Hematopoietic multipotent progenitor cell treated with erythropoietin and hydrocortisone succinate and interleukin-3 and kit ligand, for 8 days (in vitro differentiated cells): Measurements from ENCODE around the gene C10orf143.
"Not testable (repeated sequence)": the region's sequence is repeated elsewhere in the genome, so short reads cannot be mapped to it uniquely, and the experiment has no call there.

ENCODE experiments used
- DNase-seq: peaks from one replicate; pipeline ENCODE4 v3.0.0-alpha.2; 2015

C10orf143 gene

DNA sequence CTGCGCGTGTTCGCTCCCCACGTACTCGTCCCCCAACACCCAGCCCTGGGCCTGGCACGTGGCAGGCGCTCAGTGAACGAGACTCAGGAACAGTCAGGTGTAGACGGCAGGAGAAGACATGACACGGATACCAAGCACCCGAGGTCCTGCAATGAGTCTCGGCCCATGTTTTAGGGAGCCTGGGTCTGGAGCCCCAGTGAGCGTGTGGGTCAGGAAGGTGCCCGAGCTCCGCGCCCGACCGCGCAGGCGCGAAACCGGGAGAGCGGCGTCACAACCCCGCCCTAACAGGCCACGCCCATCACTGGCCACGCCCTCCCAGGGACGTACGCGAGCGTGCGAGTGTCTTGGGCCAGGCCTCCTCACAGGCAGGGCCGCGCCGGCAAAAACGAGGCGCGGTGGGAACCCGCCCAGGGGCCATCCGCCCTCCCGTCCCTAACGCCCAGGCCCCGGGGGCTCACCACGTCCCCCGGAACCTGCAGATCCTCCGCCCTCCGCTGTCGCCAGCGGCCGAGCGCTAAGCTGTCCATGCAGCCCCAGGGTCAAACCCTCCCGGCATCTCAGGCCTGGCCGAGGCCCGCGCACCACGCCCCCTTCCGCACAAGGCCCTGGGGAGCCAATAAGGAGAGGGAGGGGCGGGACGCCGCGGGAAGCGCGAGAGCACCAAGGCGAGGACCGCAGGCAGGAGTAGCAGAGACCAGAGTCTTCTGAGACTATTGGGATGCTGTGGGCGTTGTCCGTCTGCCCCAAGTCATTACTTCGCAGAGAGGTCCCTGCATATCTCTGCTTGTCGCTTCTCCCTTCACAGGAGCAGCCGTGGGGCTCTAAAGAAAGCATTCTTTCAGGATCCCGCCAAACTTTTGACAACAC lies at the start of gene C10orf143:
Gene C10orf143 (minus strand): TSS at position 585 of the 867 bp plus-strand sequence. CDS start 58 bp downstream, at position 527.
- DNase-seq: peak; percentile 96

DNA sequence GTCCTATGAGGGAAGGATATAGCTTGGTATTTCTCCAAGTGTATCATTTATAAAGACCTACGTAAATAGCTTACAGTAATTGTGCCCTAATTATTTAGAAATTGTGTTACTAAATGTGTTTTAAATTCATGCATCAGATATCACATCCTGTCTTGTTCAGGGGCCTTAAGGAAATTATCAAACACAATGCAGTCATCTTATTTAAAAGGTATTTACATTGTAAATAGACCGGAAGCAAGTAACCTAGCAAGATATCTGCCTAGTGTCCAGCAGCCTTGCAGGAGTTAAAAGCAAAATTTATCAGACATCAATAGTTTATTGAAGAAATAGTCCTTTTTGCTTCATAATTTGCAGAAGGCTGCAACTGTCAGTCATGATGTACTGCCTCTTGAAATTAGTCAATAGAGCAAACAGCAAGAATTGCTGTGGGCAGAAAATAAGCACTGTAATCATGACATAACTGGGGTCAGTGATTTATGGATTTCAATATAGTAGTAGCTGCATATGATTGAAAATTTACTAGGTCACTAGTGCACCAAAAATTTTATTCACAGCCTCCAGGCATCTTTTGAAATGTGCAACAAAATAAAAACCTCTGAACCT lies 48.7 kb upstream of the C10orf143 start:
- DNase-seq: no peak

DNA sequence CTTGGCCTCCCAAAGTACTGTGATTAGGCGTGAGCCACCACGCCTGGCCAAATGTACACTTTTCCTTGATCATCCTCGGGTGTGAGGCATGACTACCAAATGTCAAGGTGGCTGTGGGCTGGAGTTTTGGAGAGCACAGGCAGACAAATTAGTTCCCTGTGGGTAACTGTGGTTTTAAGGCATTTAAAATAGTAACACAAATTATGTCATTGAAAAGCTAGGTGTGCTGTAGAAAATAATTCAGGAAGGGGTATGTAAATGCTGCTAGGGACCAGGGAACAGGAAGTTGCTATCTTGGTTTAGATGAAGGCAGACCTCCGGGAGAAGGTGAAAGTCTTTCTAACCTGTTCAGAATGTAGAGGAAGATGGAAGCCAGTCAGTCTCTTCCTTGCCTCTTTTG lies 35.4 kb upstream of the C10orf143 start:
- no peak for DNase-seq

DNA sequence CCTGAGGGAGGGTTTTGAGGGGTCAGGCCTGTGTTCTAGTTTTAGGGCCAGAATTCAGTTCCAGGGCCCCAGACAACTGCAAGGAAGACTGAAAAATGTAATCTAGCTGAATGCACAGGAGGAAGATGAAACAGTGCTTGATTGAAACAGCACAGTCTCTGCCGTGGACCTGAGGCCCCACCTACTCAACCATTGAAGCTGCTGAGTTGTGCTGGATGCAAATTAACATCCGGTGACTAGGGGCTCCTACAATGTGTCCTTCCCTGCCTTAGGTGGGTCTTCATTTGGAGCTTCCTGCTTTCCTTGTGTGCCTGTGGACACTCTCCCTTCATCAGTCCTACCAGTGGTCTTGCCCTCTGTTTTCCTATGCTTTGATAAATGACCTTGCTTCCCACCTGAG lies 31.2 kb upstream of the C10orf143 start:
- DNase-seq: no peak

DNA sequence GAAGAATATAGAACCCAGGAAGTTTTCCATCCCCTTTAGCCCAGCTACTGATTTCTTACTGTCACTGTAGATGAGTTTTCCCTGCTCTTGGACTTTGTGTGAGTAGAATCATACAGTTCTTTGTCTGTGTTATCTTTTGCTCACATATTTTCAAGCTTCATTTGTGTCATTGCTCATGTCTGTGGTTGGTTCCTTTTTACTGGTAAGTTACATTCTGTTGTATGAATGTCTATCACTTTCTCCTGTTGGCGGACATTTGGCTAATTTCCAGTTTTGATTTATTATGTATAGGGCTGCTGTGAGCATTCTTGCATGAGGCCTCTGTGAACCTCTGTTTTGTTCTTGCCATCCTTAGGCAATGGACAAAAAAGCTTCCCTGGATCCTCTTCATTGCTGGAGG lies 30.8 kb upstream of the C10orf143 start:
- peak; percentile 87 for DNase-seq

DNA sequence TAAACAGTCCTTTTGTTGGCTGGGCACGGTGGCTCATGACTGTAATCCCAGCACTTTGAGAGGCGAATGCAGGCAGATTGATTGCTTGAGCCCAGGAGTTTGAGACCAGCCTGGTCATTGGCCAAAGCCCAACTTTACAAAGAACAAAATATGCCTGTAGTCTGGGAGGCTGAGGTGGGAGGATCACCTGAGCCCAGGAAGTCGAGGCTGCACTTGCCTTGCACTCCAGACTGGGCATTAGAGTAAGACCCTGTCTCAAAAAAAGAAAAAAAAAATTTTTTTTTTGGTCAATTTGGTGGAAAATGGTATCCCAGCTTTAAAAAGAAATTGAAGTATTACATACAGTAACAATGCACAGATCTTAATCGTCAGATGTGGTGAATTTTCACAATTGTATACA lies 30.4 kb upstream of the C10orf143 start:
- no peak for DNase-seq

DNA sequence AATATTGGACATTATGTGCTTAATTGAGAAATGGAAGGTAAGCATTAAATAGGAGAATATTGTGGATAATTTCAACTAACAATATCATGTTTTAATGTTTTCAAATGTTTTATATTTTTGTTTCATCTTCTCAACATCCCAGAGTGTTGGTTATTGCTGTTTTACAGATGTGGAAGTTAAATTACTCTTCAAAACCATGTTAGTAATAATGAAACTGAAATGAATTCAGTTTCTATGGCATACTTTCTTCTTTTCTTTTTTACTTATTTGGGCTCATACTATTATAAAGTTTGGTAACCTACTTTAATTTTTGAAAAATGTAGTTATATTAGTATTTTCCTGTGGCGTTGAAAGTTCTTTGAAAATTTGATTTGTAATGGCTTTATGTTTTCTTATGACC lies 29.8 kb upstream of the C10orf143 start:
- DNase-seq: no peak

DNA sequence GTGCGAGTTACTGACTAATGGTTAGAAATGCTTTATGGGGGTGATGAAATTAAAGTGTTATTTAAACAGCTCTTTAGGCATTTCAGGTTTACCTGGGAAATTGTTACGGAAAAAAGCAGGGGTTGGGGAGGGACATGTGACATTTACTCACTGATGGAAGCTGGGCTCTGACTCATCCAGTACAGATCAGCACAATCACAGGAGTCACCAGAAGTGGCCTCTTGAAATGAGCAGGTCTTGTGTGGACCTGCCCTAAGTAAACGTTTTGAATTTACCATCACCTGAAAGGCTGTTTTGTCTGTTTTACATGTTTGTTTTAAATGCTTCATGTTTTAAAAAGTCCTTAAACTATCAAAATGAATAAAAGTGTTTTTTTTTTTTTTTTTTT lies 27.8 kb upstream of the C10orf143 start:
- DNase-seq: peak; percentile 44

DNA sequence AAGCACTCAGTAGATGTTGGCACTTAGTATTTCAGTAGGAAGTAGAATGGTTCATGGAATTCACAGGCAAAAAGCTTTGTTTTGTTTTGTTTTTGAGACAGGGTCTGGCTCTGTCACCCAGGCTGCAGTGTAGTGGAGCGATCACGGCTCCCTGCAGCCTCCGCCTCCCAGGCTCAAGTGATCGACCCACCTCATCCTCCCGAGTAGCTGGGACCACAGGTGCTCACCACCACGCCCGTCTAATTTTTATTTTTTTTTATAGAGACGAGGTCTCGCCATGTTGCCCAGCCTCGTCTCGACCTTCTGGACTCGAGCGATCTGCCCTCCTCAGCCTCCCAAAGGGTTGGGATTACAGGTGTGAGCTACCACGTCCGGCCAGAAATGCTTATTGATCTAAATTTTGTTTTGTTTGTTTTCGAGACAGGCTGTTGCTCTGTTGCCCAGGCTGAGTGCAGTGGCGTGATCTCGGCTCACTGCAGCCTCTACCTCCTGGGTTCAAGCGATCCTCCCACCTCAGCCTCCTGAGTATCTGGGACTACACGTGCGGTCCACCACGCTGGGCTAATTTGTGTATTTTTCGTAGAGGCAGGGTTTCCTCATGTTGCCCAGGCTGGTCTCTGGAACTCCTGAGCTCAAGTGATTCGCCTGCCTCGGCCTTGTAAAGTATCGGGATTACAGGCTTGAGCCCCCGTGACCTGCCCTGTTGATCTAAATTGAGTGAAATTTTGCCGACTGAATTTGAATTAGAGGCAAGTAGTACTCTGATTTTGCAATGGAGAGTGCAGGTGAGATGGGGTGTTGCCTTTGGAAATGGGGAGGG lies 27.2 kb upstream of the C10orf143 start:
- no peak for DNase-seq

DNA sequence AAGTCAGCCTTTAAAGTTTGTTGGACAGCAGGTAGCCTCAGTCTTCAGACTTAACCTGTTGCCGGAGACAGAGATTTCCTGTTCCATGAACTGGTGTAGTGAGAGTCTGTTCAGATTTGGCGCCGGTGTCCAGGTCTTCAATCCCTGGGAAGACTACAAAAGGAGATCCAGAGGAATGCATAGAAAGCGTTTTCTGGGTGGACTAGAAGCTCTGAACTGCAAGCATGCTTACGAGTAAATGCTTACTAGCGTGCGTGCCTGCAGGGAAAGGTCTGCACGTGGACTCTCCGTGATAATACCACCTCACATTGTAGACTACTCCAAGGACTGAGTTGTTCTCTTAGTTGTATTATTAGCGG lies 26.4 kb upstream of the C10orf143 start:
- DNase-seq: peak; percentile 35

DNA sequence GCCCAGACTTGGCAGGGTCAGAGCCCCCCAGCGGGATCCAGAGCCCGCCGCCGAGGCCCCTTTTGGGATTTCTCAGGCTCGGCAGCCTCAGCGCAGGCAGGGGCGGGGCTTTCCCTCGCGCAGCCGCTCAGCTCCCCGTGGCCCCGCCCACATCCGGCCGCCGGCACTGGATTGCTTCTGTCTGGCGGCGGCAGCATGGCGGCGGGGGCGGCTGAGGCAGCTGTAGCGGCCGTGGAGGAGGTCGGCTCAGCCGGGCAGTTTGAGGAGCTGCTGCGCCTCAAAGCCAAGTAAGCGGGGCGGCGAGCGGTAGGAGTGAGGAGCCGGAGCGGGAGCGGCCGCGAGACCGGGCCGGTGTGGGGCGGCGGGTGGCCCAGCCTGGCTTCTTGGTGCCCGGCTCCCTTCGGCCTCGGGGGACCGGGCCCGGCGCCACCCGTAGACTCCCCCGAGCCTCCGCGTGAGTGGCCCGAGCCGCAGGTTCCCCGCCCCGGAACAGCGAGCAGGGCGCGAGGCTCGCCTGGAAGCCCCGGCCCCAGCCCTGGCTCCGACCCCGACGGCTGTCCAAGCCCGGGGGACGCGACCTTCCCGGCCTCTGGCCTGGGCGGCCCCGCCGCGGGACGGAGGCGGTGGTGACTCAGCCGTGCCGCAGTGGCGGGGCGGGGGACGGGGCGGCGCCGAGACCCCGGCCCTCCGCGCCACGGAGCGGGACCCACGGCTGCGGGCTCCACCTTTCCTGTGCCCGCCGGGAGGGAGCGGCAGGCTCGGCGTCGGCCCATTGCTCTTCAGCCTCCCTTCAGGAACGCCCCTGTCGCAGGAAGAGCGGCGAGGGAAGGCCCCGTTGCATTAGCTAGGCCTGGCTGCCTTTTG lies 25.8 kb upstream of the C10orf143 start, which contains the start of gene GLRX3:
Gene GLRX3 (plus strand): TSS at position 166 of the 864 bp plus-strand sequence. CDS start 30 bp downstream, at position 196.
- peak; percentile 81 for DNase-seq

DNA sequence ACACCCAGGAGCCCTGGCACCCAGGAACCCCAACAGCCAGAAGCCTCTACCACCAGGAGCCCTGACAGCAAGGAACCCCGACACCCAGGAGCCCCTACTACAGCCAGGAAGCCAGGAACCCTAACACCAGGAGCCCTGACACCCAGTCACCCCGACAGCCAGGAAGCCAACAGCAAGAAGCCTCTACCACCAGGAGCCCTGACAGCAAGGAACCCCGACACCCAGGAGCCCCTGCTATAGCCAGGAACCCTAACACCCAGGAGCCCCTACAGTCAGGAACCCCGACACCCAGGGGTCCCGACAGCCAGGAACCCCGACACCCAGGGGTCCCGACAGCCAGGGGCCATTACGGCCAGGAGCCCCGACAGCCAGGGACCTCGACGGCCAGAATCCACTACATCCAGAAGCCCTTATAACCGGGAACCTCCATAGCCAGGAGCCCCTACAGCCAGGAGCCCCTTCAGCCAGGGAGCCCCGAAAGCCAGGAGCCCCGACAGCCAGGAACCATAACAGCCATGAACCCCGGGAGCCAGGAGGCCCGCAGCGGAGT lies 25.1 kb upstream of the C10orf143 start:
- no peak for DNase-seq

DNA sequence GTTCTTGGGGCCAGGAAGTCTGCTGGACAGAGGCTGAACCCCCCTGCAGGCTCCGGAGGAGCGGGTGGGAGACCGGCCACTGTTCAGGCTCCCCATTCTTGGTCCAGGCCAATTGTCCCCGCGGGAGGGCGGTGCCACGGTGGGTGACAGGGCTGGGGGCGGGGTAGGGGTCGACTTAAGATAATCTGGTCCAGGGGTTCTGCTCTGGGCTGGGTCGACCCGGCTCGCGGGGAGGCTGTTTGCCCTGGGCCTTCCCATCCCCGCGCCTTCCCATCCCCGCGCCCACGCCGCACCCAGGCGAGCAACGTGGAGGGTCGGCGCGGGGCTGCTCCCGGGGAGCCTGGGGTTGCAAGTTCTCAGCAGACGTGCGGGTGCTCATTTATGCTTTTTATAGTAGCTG lies 18.3 kb upstream of the C10orf143 start:
- DNase-seq: no peak

DNA sequence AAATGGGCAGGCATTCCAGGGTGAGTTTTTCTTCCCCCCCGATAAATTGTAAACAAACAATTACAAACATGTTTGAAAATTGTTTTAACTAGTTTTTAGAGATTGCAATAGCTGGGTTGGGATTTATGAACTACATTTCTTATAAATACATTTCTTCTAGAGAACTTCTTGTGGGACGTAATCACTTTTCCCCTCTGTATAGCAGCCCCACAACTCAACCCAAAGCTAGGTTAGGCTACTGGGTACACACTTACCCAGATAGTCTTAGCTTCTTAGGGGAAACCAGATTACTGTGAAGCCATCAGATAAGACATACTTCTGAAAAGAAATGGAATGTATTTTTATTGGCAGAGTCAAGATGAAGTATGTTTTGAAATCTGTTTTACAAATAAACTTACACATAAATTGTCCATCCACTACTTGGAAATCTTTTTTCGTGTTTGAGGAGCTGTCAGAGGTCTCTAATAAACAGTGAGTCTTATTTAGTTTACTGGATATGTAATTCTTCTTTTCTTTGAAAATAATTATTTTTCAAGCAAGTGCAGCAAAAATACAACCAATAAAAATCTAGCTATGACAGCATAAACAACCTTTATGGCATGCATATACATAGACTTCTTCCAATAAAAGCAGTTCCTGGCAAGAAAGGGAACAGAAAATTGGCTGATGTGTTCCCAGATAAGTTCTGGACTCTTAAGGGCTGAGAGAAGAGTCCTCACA lies 17.6 kb upstream of the C10orf143 start:
- no peak for DNase-seq

DNA sequence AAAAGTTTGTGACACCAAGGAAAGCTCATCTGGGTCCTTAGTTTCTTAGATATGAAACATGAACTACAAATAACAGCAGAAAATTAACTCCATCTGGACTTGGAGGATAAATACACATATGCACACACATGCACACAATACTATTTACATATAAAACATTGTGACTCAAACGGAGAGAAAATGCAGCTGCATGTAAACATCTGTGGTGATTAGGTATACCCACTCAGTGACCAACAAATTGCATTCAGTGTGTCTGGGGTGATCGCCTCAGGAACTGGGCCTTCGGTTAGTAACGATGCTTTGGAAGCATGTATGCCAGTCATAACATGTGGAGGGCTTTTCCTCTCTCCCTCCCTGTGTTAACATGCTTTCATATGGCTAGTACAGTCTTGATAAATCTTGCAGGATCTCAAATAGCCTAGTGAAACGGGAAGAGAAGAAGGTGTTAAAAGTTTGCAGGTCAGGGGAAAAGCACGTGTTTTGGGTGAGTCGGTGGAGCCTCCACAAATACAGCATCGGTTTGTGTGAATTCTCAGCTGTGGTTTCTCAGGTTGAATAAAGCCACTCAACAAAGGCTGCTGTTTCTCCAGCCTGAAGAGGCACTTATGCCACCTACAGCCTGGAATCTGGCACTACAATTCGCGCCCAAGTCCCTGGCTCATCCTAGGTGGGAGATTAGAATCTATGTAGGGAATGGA lies 16.9 kb upstream of the C10orf143 start:
- DNase-seq: peak; percentile 70

DNA sequence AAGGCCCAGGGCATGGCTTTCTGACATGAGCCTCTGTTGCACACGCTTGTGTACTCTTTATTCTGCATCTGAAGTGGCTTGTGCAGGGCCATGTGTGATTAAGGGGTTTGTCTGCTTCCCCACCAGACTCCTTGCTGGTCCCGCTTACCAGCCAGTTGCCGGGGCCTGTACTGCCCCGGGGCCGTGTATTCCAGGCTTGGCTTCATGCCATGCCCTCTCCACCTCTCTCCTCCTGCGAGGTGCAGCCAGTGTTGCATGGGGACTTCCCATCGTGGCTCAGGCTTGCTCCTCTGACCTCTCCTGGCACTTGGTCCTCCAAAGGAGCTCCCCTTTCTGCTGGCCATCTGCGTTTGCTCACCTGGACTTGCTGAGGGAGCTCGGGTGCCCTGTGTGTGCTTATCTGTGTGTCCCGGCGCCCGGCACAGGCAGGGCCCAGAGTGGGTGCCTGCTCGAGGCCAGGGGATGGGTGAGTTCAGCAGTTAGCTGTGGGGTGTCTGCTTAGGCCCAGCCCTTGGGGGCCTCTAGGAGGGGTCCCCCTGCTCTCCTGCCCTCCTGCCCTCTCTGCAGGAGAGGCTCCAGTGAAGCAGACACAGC lies 11.0 kb upstream of the C10orf143 start:
- no peak for DNase-seq

DNA sequence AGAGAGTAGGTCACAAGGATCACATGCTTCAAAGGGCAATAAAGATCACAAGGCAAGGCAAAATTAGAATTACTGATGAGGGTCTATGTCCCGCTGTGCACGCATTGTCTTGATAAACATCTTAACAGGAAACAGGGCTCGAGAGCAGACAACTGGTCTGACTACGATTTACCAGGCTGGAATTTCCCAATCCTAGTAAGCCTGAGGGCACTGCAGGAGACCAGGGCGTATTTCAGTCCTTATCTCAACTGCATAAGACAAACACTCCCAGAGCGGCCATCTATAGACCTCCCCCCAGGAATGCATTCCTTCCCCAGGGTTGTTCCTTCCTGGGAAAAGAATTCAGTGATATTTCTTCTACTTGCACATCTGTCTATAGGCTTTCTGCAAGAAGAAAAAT lies 6.9 kb upstream of the C10orf143 start:
- not testable (repeated sequence) for DNase-seq

DNA sequence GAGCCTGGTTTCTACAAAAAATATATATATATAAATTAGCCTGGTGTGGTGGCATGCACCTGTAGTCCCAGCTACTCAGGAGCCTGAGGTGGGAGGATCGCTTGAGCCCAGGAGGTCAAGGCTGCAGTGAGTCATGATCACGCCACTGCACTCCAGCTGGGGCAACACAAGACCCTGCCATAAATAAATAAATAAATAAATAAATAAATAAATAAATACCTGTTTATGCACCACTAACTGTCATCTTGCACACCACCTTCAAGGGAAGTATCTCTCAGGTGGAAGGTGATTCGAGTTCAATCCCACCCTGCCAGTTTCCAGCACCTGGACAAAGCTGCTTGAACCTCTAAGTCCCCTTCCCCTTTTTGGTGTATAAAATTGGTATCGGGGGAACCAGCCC lies 6.3 kb upstream of the C10orf143 start:
- not testable (repeated sequence) for DNase-seq

DNA sequence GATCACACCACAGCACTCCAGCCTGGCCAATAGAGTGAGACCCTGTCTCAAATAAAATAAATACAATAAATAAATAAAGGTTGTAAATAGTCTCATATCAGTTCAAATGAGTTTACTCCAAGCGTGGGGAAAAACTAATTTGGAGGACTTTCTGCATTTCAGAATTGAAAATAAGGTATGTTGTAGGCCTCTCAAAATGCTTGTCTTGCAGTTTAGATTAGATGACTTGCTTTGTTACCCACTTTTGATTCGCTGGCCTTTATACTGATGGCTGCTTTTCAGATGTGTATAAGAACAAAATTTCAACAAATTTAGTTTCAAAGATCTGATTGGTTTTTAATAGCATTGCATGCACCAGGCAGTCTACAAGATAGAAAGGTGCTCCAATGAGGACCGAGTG lies 2.2 kb upstream of the C10orf143 start:
- no peak for DNase-seq

DNA sequence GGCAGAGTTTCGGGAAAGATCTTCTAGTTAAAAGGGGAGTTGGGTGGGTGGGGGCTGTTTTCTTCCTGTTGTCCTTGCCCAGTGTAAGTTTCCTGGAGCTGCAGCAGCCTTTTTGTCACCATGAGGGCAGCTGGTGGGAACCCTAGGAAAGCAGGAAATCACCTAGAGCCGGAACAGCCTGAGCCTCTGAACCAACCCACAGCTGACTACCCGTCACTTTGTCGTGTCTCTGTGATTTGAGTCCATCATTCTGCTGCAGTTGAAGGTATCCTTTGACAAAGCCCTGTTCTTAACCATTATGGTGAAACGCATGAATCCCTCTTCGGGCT lies 1.2 kb upstream of the C10orf143 start:
- no peak for DNase-seq
